ENCODE measurements around the gene TMEM108.

DNA sequence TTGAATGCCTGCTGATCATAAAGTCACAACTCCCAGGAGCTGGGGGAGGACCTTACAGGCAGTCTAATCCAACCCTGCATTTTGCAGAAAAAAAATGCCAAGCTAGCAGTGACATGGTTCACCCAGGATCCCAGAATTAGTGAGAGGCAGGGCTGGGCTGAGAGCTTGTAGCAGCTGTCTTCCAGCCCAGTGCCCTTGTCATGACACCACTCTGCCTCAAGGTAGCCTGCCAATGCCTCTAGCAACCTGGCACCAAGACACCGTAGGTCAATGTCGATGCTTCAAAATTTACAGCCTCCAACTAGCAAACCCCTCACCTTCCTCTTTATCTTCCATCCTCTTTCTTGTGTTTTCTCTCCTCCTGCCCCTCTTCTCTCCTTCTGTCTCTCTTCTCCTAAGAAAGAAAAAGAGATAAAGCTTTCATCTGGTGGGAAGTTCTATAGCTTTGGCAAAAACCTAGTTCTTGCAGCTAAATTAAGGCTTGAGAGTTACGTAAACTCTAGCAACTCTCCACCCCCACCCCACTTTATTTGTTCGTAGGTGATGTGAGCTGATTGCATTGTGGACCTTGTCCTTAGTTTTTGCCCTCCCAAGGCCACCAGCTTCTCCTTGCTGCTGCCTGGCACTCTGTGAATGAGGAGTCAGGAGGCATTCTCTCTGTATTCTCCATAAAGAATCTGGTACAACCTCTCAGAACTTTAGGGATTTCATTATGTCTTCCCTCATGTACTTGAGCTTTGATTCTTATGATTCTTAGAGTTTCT lies 343.3 kb downstream of the TMEM108 start:
- TF ChIP-seq, protein P1, sequence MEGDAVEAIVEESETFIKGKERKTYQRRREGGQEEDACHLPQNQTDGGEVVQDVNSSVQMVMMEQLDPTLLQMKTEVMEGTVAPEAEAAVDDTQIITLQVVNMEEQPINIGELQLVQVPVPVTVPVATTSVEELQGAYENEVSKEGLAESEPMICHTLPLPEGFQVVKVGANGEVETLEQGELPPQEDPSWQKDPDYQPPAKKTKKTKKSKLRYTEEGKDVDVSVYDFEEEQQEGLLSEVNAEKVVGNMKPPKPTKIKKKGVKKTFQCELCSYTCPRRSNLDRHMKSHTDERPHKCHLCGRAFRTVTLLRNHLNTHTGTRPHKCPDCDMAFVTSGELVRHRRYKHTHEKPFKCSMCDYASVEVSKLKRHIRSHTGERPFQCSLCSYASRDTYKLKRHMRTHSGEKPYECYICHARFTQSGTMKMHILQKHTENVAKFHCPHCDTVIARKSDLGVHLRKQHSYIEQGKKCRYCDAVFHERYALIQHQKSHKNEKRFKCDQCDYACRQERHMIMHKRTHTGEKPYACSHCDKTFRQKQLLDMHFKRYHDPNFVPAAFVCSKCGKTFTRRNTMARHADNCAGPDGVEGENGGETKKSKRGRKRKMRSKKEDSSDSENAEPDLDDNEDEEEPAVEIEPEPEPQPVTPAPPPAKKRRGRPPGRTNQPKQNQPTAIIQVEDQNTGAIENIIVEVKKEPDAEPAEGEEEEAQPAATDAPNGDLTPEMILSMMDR (IDR thresholded peaks at IDR 0.05): no peak
- TF ChIP-seq POLR2A (IDR thresholded peaks at IDR 0.05): no peak

Data from thyroid gland (tissue), 4 donors.